NCI-H146 treated with DMSO at 0.1 percent for 48 hours (cell line): Measurements from ENCODE around the gene VPS37B.
"Not testable (repeated sequence)": the region's sequence is repeated elsewhere in the genome, so short reads cannot be mapped to it uniquely, and the experiment has no call there.

ENCODE experiments used
- DNase-seq: peaks from one replicate; lab custom pipeline; 2025; ENCODE audit not compliant: unreplicated experiment; lab: John Stamatoyannopoulos, UW

VPS37B gene

GRCh38 chr12:122895704-122896636 is at the start of gene VPS37B:
Gene VPS37B, minus strand, starts transcription at chr12:122896124. Its CDS starts 62 bp downstream, at chr12:122896062.
- no peak for DNase-seq

GRCh38 chr12:122944605-122945592 is 49.0 kb upstream of the VPS37B start:
- no peak for DNase-seq

- no peak for DNase-seq
Observed at GRCh38 chr12:122943196-122943595, 47.3 kb upstream of the VPS37B start.

GRCh38 chr12:122942637-122943036 is 46.7 kb upstream of the VPS37B start:
- DNase-seq = no peak

- not testable (repeated sequence) for DNase-seq
Observed at GRCh38 chr12:122941351-122941750, 45.4 kb upstream of the VPS37B start.

GRCh38 chr12:122939125-122939524 is 43.2 kb upstream of the VPS37B start:
- DNase-seq = no peak

GRCh38 chr12:122937622-122938091 is 41.7 kb upstream of the VPS37B start:
- DNase-seq = no peak

- DNase-seq = no peak
Observed at GRCh38 chr12:122935318-122935717, 39.4 kb upstream of the VPS37B start.

- DNase-seq = no peak
Observed at GRCh38 chr12:122934722-122935121, 38.8 kb upstream of the VPS37B start.

- DNase-seq = no peak
Observed at GRCh38 chr12:122932207-122932606, 36.3 kb upstream of the VPS37B start.

GRCh38 chr12:122929812-122930211 is 33.9 kb upstream of the VPS37B start:
- DNase-seq = no peak

- no peak for DNase-seq
Observed at GRCh38 chr12:122929148-122929538, 33.2 kb upstream of the VPS37B start.

GRCh38 chr12:122928404-122929147 is 32.7 kb upstream of the VPS37B start:
- no peak for DNase-seq

- DNase-seq = no peak
Observed at GRCh38 chr12:122927756-122928403, 32.0 kb upstream of the VPS37B start.

- DNase-seq = no peak
Observed at GRCh38 chr12:122921917-122922316, 26.0 kb upstream of the VPS37B start.

- no peak for DNase-seq
Observed at GRCh38 chr12:122920687-122921086, 24.8 kb upstream of the VPS37B start.

- no peak for DNase-seq
Observed at GRCh38 chr12:122918827-122919226, 22.9 kb upstream of the VPS37B start.

GRCh38 chr12:122917507-122918121 is 21.7 kb upstream of the VPS37B start:
- DNase-seq = no peak

GRCh38 chr12:122909442-122910288 is 13.7 kb upstream of the VPS37B start:
- DNase-seq = peak; percentile 90
